ENCODE measurements around the gene PDHX. TPM values are rescaled to one million over a fixed set of nuclear protein-coding genes. Genes with fewer than 3 reads are reported as not detected.

The PDHX gene
- polyA plus RNA-seq, 3 donors, result 9.3 to 19.5 (median 17.5) TPM

DNA sequence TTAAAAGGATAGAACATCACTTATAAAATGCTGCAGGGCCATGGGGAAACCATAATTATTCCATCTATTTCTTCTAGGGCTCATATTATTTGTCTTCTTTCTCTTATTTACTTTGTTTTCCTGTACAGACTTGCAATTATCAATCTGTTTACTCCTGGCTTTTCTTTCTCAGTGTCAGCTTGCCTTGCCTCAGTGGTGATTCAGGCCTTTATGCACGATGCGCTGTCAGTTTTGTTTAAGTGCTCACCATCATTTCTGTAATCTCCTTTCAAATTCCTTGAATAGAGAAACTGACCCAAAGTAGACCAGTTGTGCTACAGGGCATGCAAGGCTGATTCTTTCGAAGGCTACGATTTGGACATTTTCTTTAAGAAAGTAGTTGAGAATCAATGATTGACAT is 4.7 kb downstream of the PDHX start:
- Histone ChIP-seq H3K27ac (ENCODE audit: low read depth in 1 of 2, low read length in 2 of 2) (no peak overlapping the region), H3K9ac (ENCODE audit: insufficient read depth, low read length, poor library complexity, severe bottlenecking) (no peak overlapping the region), H3K9me3 (replicated peaks in 1 of 2; ENCODE audit: control insufficient read depth in 1 of 2, insufficient read depth in 1 of 2, low read length in 2 of 2) (no peaks in the 10 kb centered on the region), H2AFZ (ENCODE audit: insufficient read depth, low read depth, low read length, poor library complexity, severe bottlenecking) (no peak overlapping the region), H3K36me3 (replicated peaks in 1 of 2; ENCODE audit: control insufficient read depth in 1 of 2, insufficient read depth in 2 of 2, low read length in 2 of 2) (peaks cover 0 to 14% of the 10 kb centered on the region in 2 donors), H3K4me1 (ENCODE audit: control insufficient read depth in 1 of 2, insufficient read depth in 2 of 2, low read length in 2 of 2) (peaks cover 8 to 12% of the 10 kb centered on the region in 2 donors), H4K20me1 (ENCODE audit: insufficient read depth, low read length) (no peaks in the 10 kb centered on the region), H3K4me2 (replicated peaks; ENCODE audit: extremely low read depth, low read length, poor library complexity, severe bottlenecking) (no peak overlapping the region), H3K27me3 (ENCODE audit: control insufficient read depth in 2 of 2, insufficient read depth in 2 of 2, low read length in 2 of 2) (no peaks in the 10 kb centered on the region), H3K4me3 (replicated peaks in 1 of 3; ENCODE audit: low read depth in 2 of 3, low read length in 3 of 3) (no peak overlapping the region), H3K79me2 (ENCODE audit: insufficient read depth, low read length) (peaks cover 60% of the 10 kb centered on the region)
- no CpG with 5 or more reads among the region's 4 CpGs for WGBS (ENCODE audit: insufficient coverage)
- peaks cover 0 to 1% (median 0%) of the 10 kb centered on the region in 3 donors for H3K27me3 Mint-ChIP-seq (ENCODE audit: low read depth in 3 of 3)
- no peak for DNase-seq
- H3K4me3 Mint-ChIP-seq, result no peak overlapping the region
- no peaks in the 10 kb centered on the region for H3K9me3 Mint-ChIP-seq
- peaks cover 10 to 11% of the 10 kb centered on the region in 2 donors for H3K36me3 Mint-ChIP-seq
- H3K27ac Mint-ChIP-seq, result no peak overlapping the region
- TF ChIP-seq, protein P1, sequence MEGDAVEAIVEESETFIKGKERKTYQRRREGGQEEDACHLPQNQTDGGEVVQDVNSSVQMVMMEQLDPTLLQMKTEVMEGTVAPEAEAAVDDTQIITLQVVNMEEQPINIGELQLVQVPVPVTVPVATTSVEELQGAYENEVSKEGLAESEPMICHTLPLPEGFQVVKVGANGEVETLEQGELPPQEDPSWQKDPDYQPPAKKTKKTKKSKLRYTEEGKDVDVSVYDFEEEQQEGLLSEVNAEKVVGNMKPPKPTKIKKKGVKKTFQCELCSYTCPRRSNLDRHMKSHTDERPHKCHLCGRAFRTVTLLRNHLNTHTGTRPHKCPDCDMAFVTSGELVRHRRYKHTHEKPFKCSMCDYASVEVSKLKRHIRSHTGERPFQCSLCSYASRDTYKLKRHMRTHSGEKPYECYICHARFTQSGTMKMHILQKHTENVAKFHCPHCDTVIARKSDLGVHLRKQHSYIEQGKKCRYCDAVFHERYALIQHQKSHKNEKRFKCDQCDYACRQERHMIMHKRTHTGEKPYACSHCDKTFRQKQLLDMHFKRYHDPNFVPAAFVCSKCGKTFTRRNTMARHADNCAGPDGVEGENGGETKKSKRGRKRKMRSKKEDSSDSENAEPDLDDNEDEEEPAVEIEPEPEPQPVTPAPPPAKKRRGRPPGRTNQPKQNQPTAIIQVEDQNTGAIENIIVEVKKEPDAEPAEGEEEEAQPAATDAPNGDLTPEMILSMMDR (IDR thresholded peaks at IDR 0.05), result no peak
- H3K4me1 Mint-ChIP-seq, result peaks cover 19% of the 10 kb centered on the region
- intact Hi-C loops (cut with micrococcal nuclease), result loop anchor here in 1 of 2 donors (10.0 kb wide), 1 partner anchor 224 kb away; no protein-coding TSS in a partner anchor

DNA sequence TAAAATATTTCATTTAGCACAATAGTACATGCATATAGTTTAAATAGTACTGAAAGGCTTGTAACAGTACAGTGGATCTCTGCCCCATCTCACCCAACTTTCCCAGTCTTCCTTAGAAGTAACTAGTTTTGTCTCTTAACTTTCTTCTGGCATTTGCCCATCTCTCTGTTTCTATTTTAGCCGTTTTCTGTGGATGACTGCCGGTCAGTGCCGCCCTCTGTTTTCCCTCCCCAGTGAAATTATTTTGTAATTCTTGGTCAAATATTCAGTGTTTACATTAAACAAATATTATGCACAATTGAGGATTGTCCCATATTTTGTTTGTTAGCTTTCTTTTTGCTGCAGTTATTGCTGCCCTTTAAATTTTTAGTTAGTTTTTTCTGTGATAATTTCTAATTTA is 8.3 kb downstream of the PDHX start:
- H3K27ac Mint-ChIP-seq, result peak overlapping the region in 1 of 7 donors; percentile 55
- no peaks in the 10 kb centered on the region for H3K9me3 Mint-ChIP-seq
- Histone ChIP-seq H3K9ac (ENCODE audit: insufficient read depth, low read length, poor library complexity, severe bottlenecking) (no peak overlapping the region), H3K4me2 (replicated peaks; ENCODE audit: extremely low read depth, low read length, poor library complexity, severe bottlenecking) (no peak overlapping the region), H2AFZ (ENCODE audit: insufficient read depth, low read depth, low read length, poor library complexity, severe bottlenecking) (no peak overlapping the region), H3K27me3 (ENCODE audit: control insufficient read depth in 2 of 2, insufficient read depth in 2 of 2, low read length in 2 of 2) (no peaks in the 10 kb centered on the region), H4K20me1 (ENCODE audit: insufficient read depth, low read length) (peaks cover 6% of the 10 kb centered on the region), H3K4me1 (ENCODE audit: control insufficient read depth in 1 of 2, insufficient read depth in 2 of 2, low read length in 2 of 2) (peaks cover 0 to 3% of the 10 kb centered on the region in 2 donors), H3K27ac (ENCODE audit: low read depth in 1 of 2, low read length in 2 of 2) (no peak overlapping the region), H3K79me2 (ENCODE audit: insufficient read depth, low read length) (peaks cover 65% of the 10 kb centered on the region), H3K4me3 (replicated peaks in 1 of 3; ENCODE audit: low read depth in 2 of 3, low read length in 3 of 3) (no peak overlapping the region), H3K9me3 (replicated peaks in 1 of 2; ENCODE audit: control insufficient read depth in 1 of 2, insufficient read depth in 1 of 2, low read length in 2 of 2) (no peaks in the 10 kb centered on the region), H3K36me3 (replicated peaks in 1 of 2; ENCODE audit: control insufficient read depth in 1 of 2, insufficient read depth in 2 of 2, low read length in 2 of 2) (peaks cover 0 to 14% of the 10 kb centered on the region in 2 donors)
- H3K4me1 Mint-ChIP-seq, result peaks cover 13% of the 10 kb centered on the region
- DNase-seq, result no peak
- H3K4me3 Mint-ChIP-seq, result no peak overlapping the region
- no CpG with 5 or more reads among the region's 3 CpGs for WGBS (ENCODE audit: insufficient coverage)
- intact Hi-C loops (cut with micrococcal nuclease), result loop anchor here in 1 of 2 donors (10.0 kb wide), 1 partner anchor 220 kb away; no protein-coding TSS in a partner anchor
- TF ChIP-seq, protein P1 (IDR thresholded peaks at IDR 0.05), result no peak
- peaks cover 11 to 16% of the 10 kb centered on the region in 2 donors for H3K36me3 Mint-ChIP-seq
- no peaks in the 10 kb centered on the region for H3K27me3 Mint-ChIP-seq (ENCODE audit: low read depth in 3 of 3)
